Colonic mucosa (tissue), 4 donors: ENCODE results near the gene IL1RAPL2. TPM values are rescaled to one million over a fixed set of nuclear protein-coding genes. Genes with fewer than 3 reads are reported as not detected.
"Not testable (repeated sequence)": the region's sequence is repeated elsewhere in the genome, so short reads cannot be mapped to it uniquely, and the experiment has no call there.

Source experiments
- DNase-seq: peaks from one replicate; pipeline ENCODE4 v3.0.0-alpha.2; 2020
- H3K27ac ChIP-seq: fragments of 200-600 bp; one replicate; pipeline ENCODE4 v1.8.0; 2021
- H3K27me3 ChIP-seq: fragments of 200-600 bp; one replicate; pipeline ENCODE4 v1.8.0; 2021
- H3K36me3 ChIP-seq: fragments of 200-600 bp; one replicate; pipeline ENCODE4 v1.8.0; 2021
- H3K4me1 ChIP-seq: fragments of 200-600 bp; one replicate; pipeline ENCODE4 v1.8.0; 2021; ENCODE audit warnings: mild to moderate bottlenecking
- H3K4me3 ChIP-seq: fragments of 200-600 bp; one replicate; pipeline ENCODE4 v1.8.0; 2021
- H3K9ac ChIP-seq, 2 donors: one replicate each; pipeline ENCODE4 v1.7.0; 2013; ENCODE audit warnings: control low read depth in 2 of 2, low read depth in 2 of 2, low read length in 2 of 2
- H3K9me3 ChIP-seq: fragments of 200-600 bp; one replicate; pipeline ENCODE4 v1.8.0; 2021
- CTCF ChIP-seq: fragments of 200-600 bp; IDR thresholded peaks from one replicate; pipeline ENCODE4 v1.8.0; 2022; ENCODE audit warnings: antibody characterized with exemption, mild to moderate bottlenecking
- intact Hi-C: fragments of 100-400 bp; cut with DNase I; formaldehyde crosslinking; loops from one replicate; pipeline ENCODE4 v1.14.1; 2022
- total RNA-seq, 2 donors: library from RNA; stranded (reverse); fragmentation: NEBNext Ultra II Directional in 1 of 2; extraction: Animal tissue kit (Norgen Biotek cat#: 25700) in 1 of 2; gene quantifications; one replicate each; pipeline ENCODE4 v1.2.1, GENCODE V29; 2021
- donor health status: healthy.
- donor health status: DM: no; HTN: no; CAD: no.
- donor health status: DM: no; HTN: no; CAD: no.

Gene IL1RAPL2
- total RNA-seq, 2 donors from 2014 or later, result not detected

- Histone ChIP-seq H3K4me1 (no peaks in the 10 kb centered on the region), H3K27me3 (peaks cover 5% of the 10 kb centered on the region), H3K27ac (no peak overlapping the region), H3K9ac (no peak overlapping the region), H3K9me3 (no peaks in the 10 kb centered on the region), H3K36me3 (no peaks in the 10 kb centered on the region), H3K4me3 (no peak overlapping the region)
- no peak for DNase-seq
- intact Hi-C loops, result no loop called here
- TF ChIP-seq CTCF, result no peak
Observed at GRCh38 chrX:105650986-105651385, 1085.0 kb downstream of the IL1RAPL2 start.

DNA sequence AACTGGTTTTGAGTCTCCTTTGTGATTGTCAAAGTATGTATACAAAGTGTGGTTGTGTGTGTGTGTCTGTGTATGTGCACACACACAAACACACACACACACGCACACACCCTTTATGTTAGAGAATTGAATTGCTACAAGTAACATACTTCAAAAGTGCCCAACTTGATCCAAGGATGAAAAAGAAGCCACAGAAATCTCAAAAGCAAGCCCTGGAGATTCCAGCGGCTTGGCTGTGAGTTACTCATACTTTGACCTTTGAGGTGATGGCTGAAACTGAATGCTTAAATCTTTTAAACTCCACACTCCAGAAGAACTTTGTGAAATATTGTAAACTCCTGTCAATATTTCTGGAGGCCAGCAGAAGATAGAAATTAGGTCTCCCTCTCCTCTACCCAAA is 1087.9 kb downstream of the IL1RAPL2 start:
- no peaks in the 10 kb centered on the region for H3K4me1 ChIP-seq
- H3K27ac ChIP-seq, result no peak overlapping the region
- H3K9me3 ChIP-seq, result no peaks in the 10 kb centered on the region
- intact Hi-C loops, result no loop called here
- no peaks in the 10 kb centered on the region for H3K36me3 ChIP-seq
- H3K4me3 ChIP-seq, result no peak overlapping the region
- no peak overlapping the region for H3K9ac ChIP-seq
- peaks cover 5% of the 10 kb centered on the region for H3K27me3 ChIP-seq
- no peak for DNase-seq
- TF ChIP-seq CTCF, result no peak

DNA sequence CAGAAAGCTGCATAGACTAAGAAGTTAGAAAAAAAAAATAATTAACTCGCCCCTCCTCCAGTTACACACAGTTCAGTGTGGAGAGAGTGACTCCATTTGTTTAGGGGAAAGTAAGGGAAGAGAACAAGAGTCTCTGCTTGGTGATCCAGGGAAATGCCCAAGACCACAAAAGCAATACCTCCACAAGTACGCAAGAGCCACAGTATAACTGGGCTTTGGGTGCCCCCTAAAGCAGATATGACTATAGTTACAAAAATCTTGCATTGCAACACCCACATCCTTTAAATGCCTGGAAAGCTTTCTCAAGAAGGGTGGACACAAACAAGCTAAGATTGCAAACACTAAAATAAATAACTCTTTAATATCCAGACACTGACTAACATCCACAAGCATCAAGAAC is 1092.1 kb downstream of the IL1RAPL2 start:
- no peaks in the 10 kb centered on the region for H3K36me3 ChIP-seq
- H3K27ac ChIP-seq, result no peak overlapping the region
- intact Hi-C loops, result no loop called here
- peaks cover 5% of the 10 kb centered on the region for H3K27me3 ChIP-seq
- H3K9me3 ChIP-seq, result no peaks in the 10 kb centered on the region
- H3K9ac ChIP-seq, result no peak overlapping the region
- TF ChIP-seq CTCF, result no peak
- DNase-seq, result no peak
- no peaks in the 10 kb centered on the region for H3K4me1 ChIP-seq
- H3K4me3 ChIP-seq, result no peak overlapping the region

GRCh38 chrX:105662248-105662647 is 1096.2 kb downstream of the IL1RAPL2 start:
- Histone ChIP-seq H3K4me1 (no peaks in the 10 kb centered on the region), H3K4me3 (no peak overlapping the region), H3K9ac (no peak overlapping the region), H3K27me3 (no peaks in the 10 kb centered on the region), H3K27ac (no peak overlapping the region), H3K36me3 (no peaks in the 10 kb centered on the region), H3K9me3 (no peaks in the 10 kb centered on the region)
- intact Hi-C loops, result no loop called here
- TF ChIP-seq CTCF, result no peak
- DNase-seq, result no peak

DNA sequence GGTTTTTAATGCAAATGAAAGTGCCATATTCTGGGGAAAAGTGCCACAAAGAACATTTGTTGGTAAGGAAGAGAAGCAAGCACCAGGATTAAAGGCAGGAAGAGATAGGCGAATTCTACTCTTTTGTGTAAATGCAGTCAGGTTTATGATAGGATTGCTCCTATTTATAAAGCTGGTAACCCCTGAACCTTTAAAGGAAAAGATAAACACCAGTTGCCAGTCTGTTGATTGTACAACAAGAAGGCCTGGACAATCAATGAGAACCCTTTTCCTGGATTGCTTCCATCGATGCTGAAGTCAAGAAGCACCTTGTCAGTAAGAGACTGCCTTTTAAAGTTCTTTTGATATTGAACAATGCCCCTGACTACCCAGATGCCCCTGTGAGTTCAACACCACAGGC is 1098.2 kb downstream of the IL1RAPL2 start:
- Histone ChIP-seq H3K27me3 (no peaks in the 10 kb centered on the region), H3K4me3 (no peak overlapping the region), H3K9ac (no peak overlapping the region), H3K27ac (no peak overlapping the region), H3K4me1 (no peaks in the 10 kb centered on the region), H3K36me3 (no peaks in the 10 kb centered on the region), H3K9me3 (no peaks in the 10 kb centered on the region)
- no peak for DNase-seq
- TF ChIP-seq CTCF, result no peak
- intact Hi-C loops, result no loop called here

DNA sequence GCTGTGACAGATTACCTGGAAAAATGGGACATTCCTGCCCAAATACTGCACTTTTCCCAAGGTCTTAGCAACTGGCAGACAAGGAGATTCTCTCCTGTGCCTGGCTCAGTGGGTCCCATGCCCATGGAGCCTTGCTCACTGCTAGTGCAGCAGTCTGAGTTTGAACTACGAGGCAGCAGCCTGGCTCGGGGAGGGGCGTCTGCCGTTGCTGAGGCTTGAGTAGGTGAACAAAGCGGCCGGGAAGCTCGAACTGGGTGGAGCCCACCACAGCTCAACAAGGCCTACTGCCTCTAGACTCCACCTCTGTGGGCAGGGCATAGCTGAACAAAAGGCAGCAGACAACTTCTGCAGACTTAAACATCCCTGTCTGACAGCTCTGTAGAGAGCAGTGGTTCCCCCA is 1118.3 kb downstream of the IL1RAPL2 start:
- H3K4me3 ChIP-seq, H3K9me3 ChIP-seq, H3K36me3 ChIP-seq, intact Hi-C loops, DNase-seq, H3K27ac ChIP-seq, H3K27me3 ChIP-seq, H3K4me1 ChIP-seq, H3K9ac ChIP-seq: not testable (repeated sequence)
